Right kidney (tissue), 1 donor: ENCODE measurements around the gene MARVELD2.

Source experiments
- DNase-seq: peaks from one replicate; pipeline ENCODE4 v3.0.0-alpha.2; 2016

Gene MARVELD2

GRCh38 chr5:69492391-69492922 is 77.5 kb downstream of the MARVELD2 start, which contains the start of gene OCLN:
Gene OCLN, plus strand, starts transcription at chr5:69492790. Its CDS starts 11,455 bp downstream, at chr5:69504245.
- peak; percentile 90 for DNase-seq

- DNase-seq: peak; percentile 76
These were observed 78.0 kb downstream of the MARVELD2 start for GRCh38 chr5:69492923-69493395.

GRCh38 chr5:69493396-69494133 is 78.6 kb downstream of the MARVELD2 start:
- DNase-seq: peak; percentile 80
